HepG2 (cell line): ENCODE results near the gene ZNF526. TPM values are rescaled to one million over a fixed set of nuclear protein-coding genes. Genes with fewer than 3 reads are reported as not detected.

Source experiments
- AGO1 ChIP-seq: fragments of 200-400 bp; formaldehyde crosslinking; IDR thresholded peaks from 2 replicates; pipeline ENCODE4 v1.6.1; 2017; ENCODE audit warnings: mild to moderate bottlenecking, low read depth, low read length, moderate library complexity; ENCODE audit not compliant: poor library complexity, severe bottlenecking
- AGO2 ChIP-seq: fragments of 200-400 bp; formaldehyde crosslinking; optimal IDR thresholded peaks from 2 replicates; pipeline ENCODE3; 2017; ENCODE audit warnings: mild to moderate bottlenecking, low read depth, low read length, moderate library complexity
- AKAP8 ChIP-seq: sonication (generic); formaldehyde crosslinking; IDR thresholded peaks from 2 replicates; pipeline ENCODE4 v1.5.1; 2020; ENCODE audit warnings: mild to moderate bottlenecking, missing genetic modification reagents
- CC2D1A ChIP-seq: sonication (generic); formaldehyde crosslinking; IDR thresholded peaks from 2 replicates; pipeline ENCODE4 v1.8.1; 2023; ENCODE audit warnings: mild to moderate bottlenecking, missing genetic modification reagents
- CREM ChIP-seq, 2 experiments: sonication (generic) in 1 of 2; formaldehyde crosslinking in 1 of 2; IDR thresholded peaks; 2 replicates each; pipeline versions ENCODE4 v1.4.0 to v1.6.1; 2016 to 2020; ENCODE audit warnings: antibody characterized with exemption in 1 of 2, mild to moderate bottlenecking in 1 of 2, missing genetic modification reagents in 1 of 2
- GABPA ChIP-seq, 2 experiments: IDR thresholded peaks; 2 replicates each; pipeline ENCODE4 v1.6.1; 2011 to 2016; ENCODE audit warnings: low read depth in 2 of 2, low read length in 1 of 2, missing biosample characterization in 1 of 2, missing genetic modification characterization in 1 of 2
- HDAC6 ChIP-seq: fragments of 200-600 bp; sonication (generic); IDR thresholded peaks from 2 replicates; pipeline ENCODE4 v1.7.0; 2017; ENCODE audit warnings: mild to moderate bottlenecking, antibody characterized with exemption, low read length, low read depth
- HNRNPLL ChIP-seq: fragments of 200-400 bp; formaldehyde crosslinking; IDR thresholded peaks from 2 replicates; pipeline ENCODE4 v1.6.1; 2017; ENCODE audit warnings: mild to moderate bottlenecking, low read depth, low read length; ENCODE audit not compliant: poor library complexity, severe bottlenecking
- MED1 ChIP-seq: sonication (generic); formaldehyde crosslinking; IDR thresholded peaks from 2 replicates; pipeline ENCODE4 v1.4.0; 2020; ENCODE audit warnings: missing genetic modification reagents
- NR2C2 ChIP-seq: sonication (generic); formaldehyde crosslinking; IDR thresholded peaks from 2 replicates; pipeline ENCODE4 v1.4.0; 2020; ENCODE audit warnings: missing genetic modification reagents, mild to moderate bottlenecking, moderate library complexity, borderline replicate concordance
- RBFOX2 ChIP-seq: fragments of 200-400 bp; formaldehyde crosslinking; IDR thresholded peaks from 2 replicates; pipeline ENCODE4 v1.6.1; 2017; ENCODE audit warnings: low read depth, mild to moderate bottlenecking, low read length
- SP4 ChIP-seq: sonication (generic); formaldehyde crosslinking; IDR thresholded peaks from 2 replicates; pipeline ENCODE4 v1.8.1; 2023; ENCODE audit warnings: mild to moderate bottlenecking, missing genetic modification reagents
- SUZ12 ChIP-seq: fragments of 150-350 bp; IDR thresholded peaks from 2 replicates; pipeline ENCODE4 v1.6.1; 2014; ENCODE audit warnings: low read depth, low read length
- TBX2 ChIP-seq: sonication (generic); formaldehyde crosslinking; IDR thresholded peaks from 2 replicates; pipeline ENCODE4 v1.5.0; 2020; ENCODE audit warnings: missing genetic modification reagents, mild to moderate bottlenecking, borderline replicate concordance
- ZFP36L1 ChIP-seq: sonication (generic); formaldehyde crosslinking; IDR thresholded peaks from 2 replicates; pipeline ENCODE4 v1.8.0; 2022; ENCODE audit warnings: mild to moderate bottlenecking, missing genetic modification reagents, moderate library complexity
- ZHX2 ChIP-seq, 2 experiments: sonication (generic) in 1 of 2; formaldehyde crosslinking in 1 of 2; IDR thresholded peaks; 2 replicates each; pipeline versions ENCODE4 v1.6.1 to v1.9.0; 2014 to 2022; ENCODE audit warnings: antibody characterized with exemption in 1 of 2, borderline replicate concordance in 1 of 2, inconsistent platforms in 1 of 2, low read depth in 1 of 2, missing genetic modification reagents in 1 of 2
- ZNF18 ChIP-seq: sonication (generic); formaldehyde crosslinking; IDR thresholded peaks from 2 replicates; pipeline ENCODE4 v1.8.0; 2022; ENCODE audit warnings: mild to moderate bottlenecking, missing genetic modification reagents; ENCODE audit not compliant: insufficient replicate concordance
- ZNF296 ChIP-seq: sonication (generic); formaldehyde crosslinking; conservative IDR thresholded peaks from 2 replicates; pipeline ENCODE4 v1.5.0; 2020; ENCODE audit warnings: mild to moderate bottlenecking, missing genetic modification reagents
- ZNF619 ChIP-seq: sonication (generic); formaldehyde crosslinking; IDR thresholded peaks from 2 replicates; pipeline ENCODE4 v1.4.0; 2020; ENCODE audit warnings: mild to moderate bottlenecking, missing genetic modification reagents
- ZNF674 ChIP-seq: sonication (generic); formaldehyde crosslinking; IDR thresholded peaks from 2 replicates; pipeline ENCODE4 v1.5.0; 2020; ENCODE audit warnings: low read depth, mild to moderate bottlenecking, missing genetic modification reagents
- ZNF879 ChIP-seq: sonication (generic); formaldehyde crosslinking; IDR thresholded peaks from 2 replicates; pipeline ENCODE4 v1.8.1; 2023; ENCODE audit warnings: missing genetic modification reagents
- polyA plus RNA-seq, 8 experiments: library from polyadenylated mRNA; depleted of rRNA in 3 of 8; stranded (reverse) in 7 of 8; unstranded in 1 of 8; fragments of >200 nt; fragmentation: Illumina TruSeq in 4 of 8; extraction: Trizol in 4 of 8; gene quantifications; 2 replicates each; pipeline versions ENCODE4 v1.2.1 to v1.2.3, GENCODE V29; 2011 to 2016; ENCODE audit warnings: low read depth in 4 of 8, missing spikeins in 1 of 8, mixed read lengths in 1 of 8; ENCODE audit not compliant: insufficient read depth in 1 of 8
- total RNA-seq, 5 experiments: library from RNA; depleted of rRNA; stranded (reverse); fragments of >200 nt; fragmentation: Illumina TruSeq; extraction: Trizol; gene quantifications; 2 replicates each; pipeline ENCODE4 v1.2.3, GENCODE V29; 2016; ENCODE audit warnings: low read depth in 1 of 5

Gene ZNF526
- total and polyA plus RNA-seq, 2 of the 13 experiments (the other 11 are each of a cell fraction or from before 2014, with no cell fraction given), result 3.3 to 8.4 TPM

- TF ChIP-seq ZHX2 (IDR thresholded peaks at IDR 0.05; ENCODE audit: low read depth) (no peak), ZHX2 (CRISPR knock-in tag; IDR thresholded peaks at IDR 0.05; ENCODE audit: borderline replicate concordance) (0 out of 2 replicates have a peak, but pooled peaks have one; percentile 34), AKAP8 (CRISPR knock-in tag) (no peak), CREM (IDR thresholded peaks at IDR 0.05) (no peak), CREM (CRISPR knock-in tag; IDR thresholded peaks at IDR 0.05) (no peak), CC2D1A (no peak), TBX2 (CRISPR knock-in tag) (peak; percentile 7; the same call in 1 of the 2 replicates), AGO1 (peak; percentile 99), RBFOX2 (peak; percentile 65; the same call in 1 of the 2 replicates), SUZ12 (no peak), ZNF674 (CRISPR knock-in tag) (peak; percentile 78; the same call in 1 of the 2 replicates), ZNF879 (CRISPR knock-in tag) (no peak), HDAC6 (no peak), ZFP36L1 (no peak), GABPA (IDR thresholded peaks at IDR 0.05; ENCODE audit: low read depth, low read length) (no peak), GABPA (CRISPR knock-in tag; IDR thresholded peaks at IDR 0.05; ENCODE audit: low read depth) (no peak), SP4 (CRISPR knock-in tag) (no peak), NR2C2 (CRISPR knock-in tag) (no peak), ZNF296 (no peak), ZNF619 (no peak), ZNF18 (CRISPR knock-in tag) (peak; percentile 47), AGO2 (peak; percentile 79), HNRNPLL (peak; percentile 77), MED1 (no peak)
Measured at GRCh38 chr19:42216653-42217519, 3.2 kb upstream of the ZNF526 start (continued).
